ENCODE data around the gene HBS1L. TPM values are rescaled to one million over a fixed set of nuclear protein-coding genes. Genes with fewer than 3 reads are reported as not detected.

The HBS1L gene
- total RNA-seq, 1 experiment from 2014 or later, result 95.4 TPM

- no peak for TF ChIP-seq STAT6 (CRISPR knock-in tag; conservative IDR thresholded peaks at IDR 0.05; ENCODE audit: low read depth)
- no peak for TF ChIP-seq ZMAT4 (CRISPR knock-in tag; IDR thresholded peaks at IDR 0.05)
- TF ChIP-seq FOXJ3 (CRISPR knock-in tag; IDR thresholded peaks at IDR 0.05; ENCODE audit: borderline replicate concordance), result no peak
- TF ChIP-seq HMGXB4 (CRISPR knock-in tag; IDR thresholded peaks at IDR 0.05), result no peak
- no peak for TF ChIP-seq E2F1 (CRISPR knock-in tag; IDR thresholded peaks at IDR 0.05)
- TF ChIP-seq PRDM15 (CRISPR knock-in tag; IDR thresholded peaks at IDR 0.05), result no peak
- TF ChIP-seq MLX (CRISPR knock-in tag; IDR thresholded peaks at IDR 0.05), result no peak
Observed at GRCh38 chr6:135066397-135066796, 11.8 kb upstream of the HBS1L start (continued).

- ChIA-PET POLR2A (no interaction called here), CTCF (no interaction called here)
- H3K4me3 Mint-ChIP-seq, result no peak overlapping the region
- H3K4me1 Mint-ChIP-seq, result peaks cover 12% of the 10 kb centered on the region
- no peak for DNase-seq (ENCODE audit: low spot score)
- H3K27ac Mint-ChIP-seq, result no peak overlapping the region
- ATAC-seq, result no peak
- no peaks in the 10 kb centered on the region for H3K36me3 Mint-ChIP-seq
- H3K27me3 Mint-ChIP-seq (ENCODE audit: low read depth), result no peaks in the 10 kb centered on the region
- H3K9me3 Mint-ChIP-seq, result no peaks in the 10 kb centered on the region
- no peak for TF ChIP-seq USF1 (CRISPR knock-in tag; IDR thresholded peaks at IDR 0.05)
- no peak for TF ChIP-seq ZMAT4 (CRISPR knock-in tag; IDR thresholded peaks at IDR 0.05)
- TF ChIP-seq ZNF138 (CRISPR knock-in tag; conservative IDR thresholded peaks at IDR 0.05), result no peak
- no peak for TF ChIP-seq ATF3 (CRISPR knock-in tag; conservative IDR thresholded peaks at IDR 0.05)
- no peak for TF ChIP-seq FOXP4 (CRISPR knock-in tag; IDR thresholded peaks at IDR 0.05)
- no peak for TF ChIP-seq ZNF396 (CRISPR knock-in tag; IDR thresholded peaks at IDR 0.05; ENCODE audit: borderline replicate concordance)
- TF ChIP-seq AFF4 (CRISPR knock-in tag; IDR thresholded peaks at IDR 0.05; ENCODE audit: borderline replicate concordance), result no peak
- TF ChIP-seq HMGXB4 (CRISPR knock-in tag; IDR thresholded peaks at IDR 0.05), result no peak
- TF ChIP-seq SMAD4 (CRISPR knock-in tag; IDR thresholded peaks at IDR 0.05), result no peak
Observed at GRCh38 chr6:135064586-135064985, 10.0 kb upstream of the HBS1L start.

All from WTC11 (cell line).